WI38 (cell line): ENCODE results near the gene NUFIP1.
"Not testable (repeated sequence)": the region's sequence is repeated elsewhere in the genome, so short reads cannot be mapped to it uniquely, and the experiment has no call there.

Source experiments
- H3K4me3 ChIP-seq: 2 replicates; pipeline ENCODE4 v1.5.1; 2011; ENCODE audit warnings: low read depth, mild to moderate bottlenecking, control low read depth, low read length
- TF ChIP-seq, protein P1 (sequence below): IDR thresholded peaks from 2 replicates; pipeline ENCODE4 v1.5.1; 2012; ENCODE audit warnings: low read depth, mild to moderate bottlenecking, control low read depth, low read length

Gene NUFIP1

DNA sequence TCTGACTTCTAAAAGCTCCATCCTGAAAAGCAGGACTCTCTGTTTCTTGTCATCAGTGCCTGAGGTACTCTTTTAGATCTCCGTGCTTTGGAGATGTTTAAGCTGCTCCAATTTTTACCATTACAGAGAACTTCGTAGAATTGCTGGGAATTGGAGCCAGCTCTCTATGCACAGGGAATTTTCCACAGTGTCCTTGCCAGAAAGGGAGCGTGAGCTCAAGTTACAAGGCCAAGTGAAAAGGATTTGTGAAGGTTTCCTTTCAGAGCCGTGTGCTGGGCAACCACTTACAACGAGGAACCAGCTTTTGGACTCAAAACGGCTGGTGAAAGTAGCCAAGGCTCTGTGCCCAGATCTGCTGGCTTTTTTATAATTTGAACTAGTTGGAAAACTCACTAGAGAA, 82.6 kb downstream of the NUFIP1 start:
- TF ChIP-seq, protein P1, sequence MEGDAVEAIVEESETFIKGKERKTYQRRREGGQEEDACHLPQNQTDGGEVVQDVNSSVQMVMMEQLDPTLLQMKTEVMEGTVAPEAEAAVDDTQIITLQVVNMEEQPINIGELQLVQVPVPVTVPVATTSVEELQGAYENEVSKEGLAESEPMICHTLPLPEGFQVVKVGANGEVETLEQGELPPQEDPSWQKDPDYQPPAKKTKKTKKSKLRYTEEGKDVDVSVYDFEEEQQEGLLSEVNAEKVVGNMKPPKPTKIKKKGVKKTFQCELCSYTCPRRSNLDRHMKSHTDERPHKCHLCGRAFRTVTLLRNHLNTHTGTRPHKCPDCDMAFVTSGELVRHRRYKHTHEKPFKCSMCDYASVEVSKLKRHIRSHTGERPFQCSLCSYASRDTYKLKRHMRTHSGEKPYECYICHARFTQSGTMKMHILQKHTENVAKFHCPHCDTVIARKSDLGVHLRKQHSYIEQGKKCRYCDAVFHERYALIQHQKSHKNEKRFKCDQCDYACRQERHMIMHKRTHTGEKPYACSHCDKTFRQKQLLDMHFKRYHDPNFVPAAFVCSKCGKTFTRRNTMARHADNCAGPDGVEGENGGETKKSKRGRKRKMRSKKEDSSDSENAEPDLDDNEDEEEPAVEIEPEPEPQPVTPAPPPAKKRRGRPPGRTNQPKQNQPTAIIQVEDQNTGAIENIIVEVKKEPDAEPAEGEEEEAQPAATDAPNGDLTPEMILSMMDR, result no peak

GRCh38 chr13:44906230-44906629, 83.0 kb downstream of the NUFIP1 start:
- TF ChIP-seq, protein P1, result no peak
- H3K4me3 ChIP-seq, result no peak overlapping the region

More for the DNA sequence above, 82.6 kb downstream of the NUFIP1 start:
- H3K4me3 ChIP-seq, result no peak overlapping the region

- TF ChIP-seq, protein P1, result no peak
- H3K4me3 ChIP-seq, result no peak overlapping the region
These were observed 83.7 kb downstream of the NUFIP1 start for GRCh38 chr13:44905556-44905955.

- TF ChIP-seq, protein P1, result no peak
- H3K4me3 ChIP-seq, result no peak overlapping the region
These were observed 84.3 kb downstream of the NUFIP1 start for GRCh38 chr13:44904967-44905366.

DNA sequence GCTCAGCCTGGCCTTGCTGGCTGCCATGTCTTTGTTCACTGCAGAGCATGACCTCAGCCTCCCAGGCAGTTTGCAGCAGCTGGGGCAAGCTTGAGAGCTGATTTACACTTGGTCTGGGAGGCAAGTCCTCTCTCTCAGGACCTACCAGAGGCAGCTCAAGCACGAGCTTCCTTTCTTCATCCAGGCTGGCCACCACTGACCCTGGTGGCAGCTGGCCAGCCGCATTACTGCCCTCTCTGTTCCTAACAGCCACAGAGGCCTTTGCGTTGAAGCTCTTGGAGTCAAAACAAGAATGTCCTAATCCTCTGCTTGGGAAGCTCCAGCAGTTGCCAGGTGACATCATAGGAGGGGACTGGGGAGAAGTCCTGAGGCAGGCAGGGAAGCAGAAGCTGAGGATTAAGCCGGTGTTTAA, 85.7 kb downstream of the NUFIP1 start:
- H3K4me3 ChIP-seq, result no peak overlapping the region
- TF ChIP-seq, protein P1, result no peak

GRCh38 chr13:44902738-44903137, 86.5 kb downstream of the NUFIP1 start:
- TF ChIP-seq, protein P1, result no peak
- H3K4me3 ChIP-seq, result no peak overlapping the region

DNA sequence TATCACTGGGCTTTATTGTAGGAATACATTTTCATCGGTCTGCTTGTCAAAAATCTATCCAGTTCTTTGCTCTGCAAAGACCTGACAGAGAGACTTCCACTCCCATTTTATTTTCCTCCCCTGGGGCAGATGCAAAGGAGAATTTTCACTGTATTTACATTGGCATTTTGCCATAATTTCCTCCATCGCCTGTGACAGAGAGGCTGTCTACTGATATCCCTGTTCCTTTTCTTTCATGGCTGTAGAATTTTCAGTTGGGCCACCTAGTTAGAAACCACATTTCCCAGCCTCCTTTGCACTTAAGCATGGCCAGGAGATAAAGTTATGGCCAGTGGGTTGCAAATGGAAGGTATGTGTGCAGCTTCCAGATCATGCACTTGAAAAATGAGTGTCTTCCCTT, 89.3 kb downstream of the NUFIP1 start:
- H3K4me3 ChIP-seq, result no peak overlapping the region
- TF ChIP-seq, protein P1, result no peak

- not testable (repeated sequence) for H3K4me3 ChIP-seq
These were observed 91.0 kb downstream of the NUFIP1 start for GRCh38 chr13:44898308-44898707.
